ENCODE data around the gene VASN.

GRCh38 chr16:4340443-4340842 is 31.2 kb upstream of the VASN start:
- TF ChIP-seq, protein P1, sequence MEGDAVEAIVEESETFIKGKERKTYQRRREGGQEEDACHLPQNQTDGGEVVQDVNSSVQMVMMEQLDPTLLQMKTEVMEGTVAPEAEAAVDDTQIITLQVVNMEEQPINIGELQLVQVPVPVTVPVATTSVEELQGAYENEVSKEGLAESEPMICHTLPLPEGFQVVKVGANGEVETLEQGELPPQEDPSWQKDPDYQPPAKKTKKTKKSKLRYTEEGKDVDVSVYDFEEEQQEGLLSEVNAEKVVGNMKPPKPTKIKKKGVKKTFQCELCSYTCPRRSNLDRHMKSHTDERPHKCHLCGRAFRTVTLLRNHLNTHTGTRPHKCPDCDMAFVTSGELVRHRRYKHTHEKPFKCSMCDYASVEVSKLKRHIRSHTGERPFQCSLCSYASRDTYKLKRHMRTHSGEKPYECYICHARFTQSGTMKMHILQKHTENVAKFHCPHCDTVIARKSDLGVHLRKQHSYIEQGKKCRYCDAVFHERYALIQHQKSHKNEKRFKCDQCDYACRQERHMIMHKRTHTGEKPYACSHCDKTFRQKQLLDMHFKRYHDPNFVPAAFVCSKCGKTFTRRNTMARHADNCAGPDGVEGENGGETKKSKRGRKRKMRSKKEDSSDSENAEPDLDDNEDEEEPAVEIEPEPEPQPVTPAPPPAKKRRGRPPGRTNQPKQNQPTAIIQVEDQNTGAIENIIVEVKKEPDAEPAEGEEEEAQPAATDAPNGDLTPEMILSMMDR (IDR thresholded peaks at IDR 0.05; ENCODE audit: low read length): no peak
- no peak for TF ChIP-seq EZH2 (IDR thresholded peaks at IDR 0.05; ENCODE audit: borderline replicate concordance, low read length)
